DND-41 (cell line): ENCODE data around the gene ISY1.

Experiments
- EZH2 ChIP-seq: IDR thresholded peaks from 3 replicates; pipeline ENCODE4 v1.6.1; 2012; ENCODE audit warnings: borderline replicate concordance, low read depth, mild to moderate bottlenecking, moderate library complexity, low read length, inconsistent platforms; ENCODE audit not compliant: severe bottlenecking
- TF ChIP-seq, protein P1 (sequence below): IDR thresholded peaks from 2 replicates; pipeline ENCODE4 v1.5.1; 2012; ENCODE audit warnings: borderline replicate concordance, low read length, moderate library complexity, mild to moderate bottlenecking; ENCODE audit not compliant: poor library complexity, severe bottlenecking; ENCODE audit errors: extremely low read depth

DNA sequence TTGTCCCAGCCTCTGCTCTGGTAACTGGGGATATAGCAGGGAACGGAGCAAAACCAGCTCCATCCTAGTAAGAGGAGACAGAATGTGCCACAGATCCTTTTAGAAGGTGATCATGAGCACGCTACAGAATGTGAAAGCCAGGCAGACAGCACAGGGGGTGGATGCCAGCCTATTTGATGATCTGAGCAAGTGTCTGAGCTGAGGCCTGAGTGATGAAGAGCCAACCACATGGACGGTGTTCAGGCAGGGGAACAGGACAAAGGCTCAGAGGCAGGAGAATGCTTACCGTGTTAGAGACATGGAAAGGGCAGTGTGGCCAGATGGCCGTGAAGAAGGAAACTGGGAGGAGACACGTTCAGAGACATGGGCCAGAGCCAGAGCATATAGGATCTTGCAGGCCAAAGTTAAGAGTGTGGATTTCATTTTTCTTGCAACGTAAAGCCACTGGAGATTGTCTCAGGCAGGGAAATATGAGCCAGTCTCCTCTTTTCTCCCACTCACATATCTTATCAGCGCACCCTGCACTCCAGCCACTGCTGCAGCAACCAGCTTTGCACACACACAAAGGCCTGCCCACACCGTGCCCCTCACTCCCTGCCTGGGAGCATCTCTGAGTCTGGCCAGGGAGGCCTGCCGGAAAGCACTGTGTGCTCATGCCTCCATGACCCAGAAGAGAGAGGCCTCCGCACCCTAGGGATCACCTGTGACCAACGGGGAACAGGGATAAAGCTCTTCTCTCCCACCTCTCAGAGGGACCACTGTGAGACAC is 59.3 kb downstream of the ISY1 start:
- TF ChIP-seq, protein P1, sequence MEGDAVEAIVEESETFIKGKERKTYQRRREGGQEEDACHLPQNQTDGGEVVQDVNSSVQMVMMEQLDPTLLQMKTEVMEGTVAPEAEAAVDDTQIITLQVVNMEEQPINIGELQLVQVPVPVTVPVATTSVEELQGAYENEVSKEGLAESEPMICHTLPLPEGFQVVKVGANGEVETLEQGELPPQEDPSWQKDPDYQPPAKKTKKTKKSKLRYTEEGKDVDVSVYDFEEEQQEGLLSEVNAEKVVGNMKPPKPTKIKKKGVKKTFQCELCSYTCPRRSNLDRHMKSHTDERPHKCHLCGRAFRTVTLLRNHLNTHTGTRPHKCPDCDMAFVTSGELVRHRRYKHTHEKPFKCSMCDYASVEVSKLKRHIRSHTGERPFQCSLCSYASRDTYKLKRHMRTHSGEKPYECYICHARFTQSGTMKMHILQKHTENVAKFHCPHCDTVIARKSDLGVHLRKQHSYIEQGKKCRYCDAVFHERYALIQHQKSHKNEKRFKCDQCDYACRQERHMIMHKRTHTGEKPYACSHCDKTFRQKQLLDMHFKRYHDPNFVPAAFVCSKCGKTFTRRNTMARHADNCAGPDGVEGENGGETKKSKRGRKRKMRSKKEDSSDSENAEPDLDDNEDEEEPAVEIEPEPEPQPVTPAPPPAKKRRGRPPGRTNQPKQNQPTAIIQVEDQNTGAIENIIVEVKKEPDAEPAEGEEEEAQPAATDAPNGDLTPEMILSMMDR, result no peak
- TF ChIP-seq EZH2, result no peak
